KMS-11 (cell line): ENCODE results near the gene TXNDC16.

Experiments
- H2AFZ ChIP-seq: fragments of 200-600 bp; sonication (generic); 2 replicates; pipeline ENCODE4 v1.6.1; 2016; ENCODE audit warnings: antibody characterized with exemption, mixed run types, low read depth
- H3K27ac ChIP-seq: fragments of 200-600 bp; sonication (generic); 2 replicates; pipeline ENCODE4 v1.6.1; 2016; ENCODE audit warnings: mild to moderate bottlenecking, mixed run types
- H3K27me3 ChIP-seq: fragments of 200-600 bp; sonication (generic); 2 replicates; pipeline ENCODE4 v1.6.1; 2017; ENCODE audit warnings: mild to moderate bottlenecking, low read depth, mixed run types, moderate library complexity; ENCODE audit not compliant: insufficient read depth
- H3K36me3 ChIP-seq: fragments of 200-600 bp; sonication (generic); 2 replicates; pipeline ENCODE4 v1.6.1; 2017; ENCODE audit warnings: mild to moderate bottlenecking, mixed run types; ENCODE audit not compliant: insufficient read depth
- H3K4me1 ChIP-seq: fragments of 200-600 bp; sonication (generic); 2 replicates; pipeline ENCODE4 v1.6.1; 2016; ENCODE audit warnings: mild to moderate bottlenecking, low read depth, mixed run types; ENCODE audit not compliant: poor library complexity, severe bottlenecking
- H3K4me2 ChIP-seq: fragments of 200-600 bp; sonication (generic); 2 replicates; pipeline ENCODE4 v1.7.0; 2016; ENCODE audit warnings: mild to moderate bottlenecking, mixed run types
- H3K4me3 ChIP-seq: fragments of 200-600 bp; sonication (generic); IDR thresholded peaks from 2 replicates; pipeline ENCODE4 v1.6.1; 2017; ENCODE audit warnings: low read depth, low read length, mixed read lengths; ENCODE audit not compliant: insufficient read depth
- H3K79me2 ChIP-seq: fragments of 200-600 bp; sonication (generic); 2 replicates; pipeline ENCODE4 v1.6.1; 2016; ENCODE audit warnings: low read depth, mixed run types; ENCODE audit not compliant: insufficient read depth
- H3K9ac ChIP-seq: fragments of 200-600 bp; sonication (generic); 2 replicates; pipeline ENCODE4 v1.6.1; 2016; ENCODE audit warnings: mild to moderate bottlenecking, mixed run types
- H4K20me1 ChIP-seq: fragments of 200-600 bp; sonication (generic); 2 replicates; pipeline ENCODE4 v1.6.1; 2016; ENCODE audit warnings: mild to moderate bottlenecking, mixed run types; ENCODE audit not compliant: insufficient read depth
- CTCF ChIP-seq: fragments of 200-600 bp; sonication (generic); conservative IDR thresholded peaks from 2 replicates; pipeline ENCODE4 v1.6.1; 2017; ENCODE audit warnings: low read depth, mild to moderate bottlenecking, antibody characterized with exemption, low read length, moderate library complexity, mixed read lengths

The TXNDC16 gene

GRCh38 chr14:52427460-52427859, 124.8 kb downstream of the TXNDC16 start:
- no peak overlapping the region for H3K9ac ChIP-seq
- no peaks in the 10 kb centered on the region for H3K36me3 ChIP-seq
- no peaks in the 10 kb centered on the region for H3K79me2 ChIP-seq
- no peak overlapping the region for H3K4me3 ChIP-seq
- no peak for TF ChIP-seq CTCF
- no peaks in the 10 kb centered on the region for H3K4me1 ChIP-seq
- no peak overlapping the region for H2AFZ ChIP-seq
- no peaks in the 10 kb centered on the region for H4K20me1 ChIP-seq
- H3K4me2 ChIP-seq = no peak overlapping the region
- H3K27me3 ChIP-seq = no peaks in the 10 kb centered on the region
- H3K27ac ChIP-seq = no peak overlapping the region

GRCh38 chr14:52422650-52423356, 129.5 kb downstream of the TXNDC16 start:
- H3K9ac ChIP-seq = no peak overlapping the region
- H3K27me3 ChIP-seq = no peaks in the 10 kb centered on the region
- no peak for TF ChIP-seq CTCF
- H2AFZ ChIP-seq = no peak overlapping the region
- no peak overlapping the region for H3K27ac ChIP-seq
- no peaks in the 10 kb centered on the region for H4K20me1 ChIP-seq
- H3K4me1 ChIP-seq = no peaks in the 10 kb centered on the region
- no peak overlapping the region for H3K4me2 ChIP-seq
- no peak overlapping the region for H3K4me3 ChIP-seq
- no peaks in the 10 kb centered on the region for H3K79me2 ChIP-seq
- H3K36me3 ChIP-seq = no peaks in the 10 kb centered on the region

- Histone ChIP-seq H3K27ac (no peak overlapping the region), H3K79me2 (no peaks in the 10 kb centered on the region), H3K4me2 (no peak overlapping the region), H4K20me1 (no peaks in the 10 kb centered on the region), H3K27me3 (no peaks in the 10 kb centered on the region), H3K4me1 (peaks cover 8% of the 10 kb centered on the region), H3K36me3 (no peaks in the 10 kb centered on the region), H3K9ac (no peak overlapping the region), H3K4me3 (no peak overlapping the region), H2AFZ (no peak overlapping the region)
- no peak for TF ChIP-seq CTCF
These were observed 135.2 kb downstream of the TXNDC16 start for GRCh38 chr14:52417139-52417538.

- Histone ChIP-seq H3K27me3 (no peaks in the 10 kb centered on the region), H3K9ac (no peak overlapping the region), H3K27ac (no peak overlapping the region), H3K36me3 (no peaks in the 10 kb centered on the region), H3K4me3 (no peak overlapping the region), H2AFZ (no peak overlapping the region), H3K4me1 (peaks cover 12% of the 10 kb centered on the region), H4K20me1 (no peaks in the 10 kb centered on the region), H3K4me2 (no peak overlapping the region), H3K79me2 (no peaks in the 10 kb centered on the region)
- TF ChIP-seq CTCF = no peak
These were observed 138.4 kb downstream of the TXNDC16 start for GRCh38 chr14:52413729-52414408.
